GM12873 (cell line): Measurements from ENCODE around the gene IPO5.

Source experiments
- CTCF ChIP-seq: IDR thresholded peaks from 2 replicates; pipeline ENCODE4 v1.5.1; 2012; ENCODE audit warnings: low read depth, mild to moderate bottlenecking, moderate library complexity, low read length, control low read depth; ENCODE audit not compliant: insufficient read depth; ENCODE audit errors: missing control alignments

Gene IPO5

DNA sequence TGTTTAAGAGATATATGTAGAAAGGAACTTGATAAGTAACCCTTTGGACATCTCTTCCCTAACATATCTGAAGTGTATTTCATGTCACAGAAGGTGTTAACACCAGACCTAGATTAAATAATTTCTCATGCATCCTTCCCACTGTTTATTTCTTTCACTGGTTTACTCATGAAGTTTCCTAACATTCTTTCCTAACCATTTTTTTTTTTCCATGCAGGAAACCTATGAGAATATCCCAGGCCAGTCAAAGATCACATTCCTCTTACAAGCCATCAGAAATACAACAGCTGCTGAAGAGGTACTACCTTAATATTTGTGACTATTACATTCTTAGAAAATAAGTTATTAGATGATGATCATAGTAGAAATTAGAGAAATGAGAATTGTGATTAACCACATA, 28.8 kb downstream of the IPO5 start:
- TF ChIP-seq CTCF, result no peak

GRCh38 chr13:97986835-97987234, 33.4 kb downstream of the IPO5 start:
- TF ChIP-seq CTCF, result no peak

- TF ChIP-seq CTCF, result no peak
These were observed 46.2 kb downstream of the IPO5 start for GRCh38 chr13:97999653-98000052.

DNA sequence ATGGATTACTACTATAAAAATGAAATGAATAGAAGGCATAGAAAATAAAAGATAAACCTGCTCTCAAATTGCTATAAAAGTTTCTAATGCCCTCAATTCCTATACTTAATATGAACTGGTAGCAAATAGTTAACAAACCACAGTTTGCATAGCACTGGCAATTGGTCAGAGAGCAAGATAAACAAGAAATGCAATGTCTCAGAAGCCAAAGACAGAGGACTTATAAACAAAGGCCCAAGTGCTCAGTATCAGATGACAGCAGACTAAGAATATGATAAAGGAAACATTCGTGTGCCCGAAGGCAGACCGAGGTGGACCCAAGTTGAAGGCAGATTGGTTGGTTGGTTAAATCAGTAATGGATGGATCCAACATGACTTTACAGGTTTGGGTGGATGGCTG, 50.6 kb downstream of the IPO5 start:
- no peak for TF ChIP-seq CTCF

- no peak for TF ChIP-seq CTCF
These were observed 53.5 kb downstream of the IPO5 start for GRCh38 chr13:98007001-98007400.

GRCh38 chr13:98013241-98013640, 59.8 kb downstream of the IPO5 start:
- no peak for TF ChIP-seq CTCF

DNA sequence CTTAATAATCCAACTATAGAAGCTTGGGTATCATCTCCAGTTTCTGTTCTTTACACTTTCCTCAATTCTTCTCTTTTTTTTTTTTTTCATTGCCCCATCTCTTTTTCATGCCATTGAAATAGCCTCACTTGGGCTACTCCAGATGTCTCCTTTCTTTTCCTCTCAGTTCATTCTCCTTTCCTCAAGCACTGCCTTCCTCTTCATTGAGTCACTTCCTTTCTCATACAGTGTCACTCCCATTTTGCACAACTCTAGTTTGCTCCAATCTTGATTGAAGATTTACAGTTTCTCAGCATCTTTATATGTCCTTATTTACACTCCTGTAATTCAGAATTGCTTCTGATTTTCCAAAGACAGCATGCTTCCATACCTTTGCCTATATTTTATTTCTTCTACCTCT, 61.3 kb downstream of the IPO5 start:
- no peak for TF ChIP-seq CTCF
